ENCODE measurements around the gene SECISBP2L.

DNA sequence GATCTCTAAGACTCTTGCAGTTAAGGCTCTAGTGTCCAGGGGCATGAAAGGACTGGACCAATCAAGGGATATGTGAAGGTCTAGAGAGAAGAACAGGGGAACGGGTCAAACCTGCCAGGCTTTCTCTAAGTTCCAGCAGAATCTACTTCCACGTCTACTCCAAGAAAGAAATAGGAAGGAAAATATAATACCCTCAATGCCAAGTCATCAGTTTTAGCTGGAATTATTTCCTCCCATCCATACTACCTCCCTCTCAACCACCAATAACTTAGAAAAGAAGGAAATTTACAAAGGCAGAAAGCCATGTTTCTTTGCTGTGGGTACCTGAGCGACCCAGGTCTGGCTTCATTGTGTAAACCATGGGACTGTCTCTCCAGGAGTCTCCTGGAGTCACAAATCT is 90.3 kb downstream of the SECISBP2L start:
- TF ChIP-seq EZH2 (IDR thresholded peaks at IDR 0.05; ENCODE audit: borderline replicate concordance, low read depth, low read length, severe bottlenecking) (no peak), POLR2A (IDR thresholded peaks at IDR 0.05; ENCODE audit: low read depth, low read length) (no peak), POLR2AphosphoS5 (IDR thresholded peaks at IDR 0.05; ENCODE audit: insufficient read depth, low read depth, low read length) (no peak), JUN (IDR thresholded peaks at IDR 0.05; ENCODE audit: borderline replicate concordance, insufficient read depth, insufficient read length, low read depth) (no peak), GATA2 (IDR thresholded peaks at IDR 0.05; ENCODE audit: insufficient read depth, insufficient read length, low read depth, low read length) (no peak), MYC (IDR thresholded peaks at IDR 0.05; ENCODE audit: low read depth, low read length) (no peak)
- TF ChIP-seq, protein P1, sequence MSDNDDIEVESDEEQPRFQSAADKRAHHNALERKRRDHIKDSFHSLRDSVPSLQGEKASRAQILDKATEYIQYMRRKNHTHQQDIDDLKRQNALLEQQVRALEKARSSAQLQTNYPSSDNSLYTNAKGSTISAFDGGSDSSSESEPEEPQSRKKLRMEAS (IDR thresholded peaks at IDR 0.05; ENCODE audit: insufficient read depth, insufficient read length) = no peak
- TF ChIP-seq, protein P2, sequence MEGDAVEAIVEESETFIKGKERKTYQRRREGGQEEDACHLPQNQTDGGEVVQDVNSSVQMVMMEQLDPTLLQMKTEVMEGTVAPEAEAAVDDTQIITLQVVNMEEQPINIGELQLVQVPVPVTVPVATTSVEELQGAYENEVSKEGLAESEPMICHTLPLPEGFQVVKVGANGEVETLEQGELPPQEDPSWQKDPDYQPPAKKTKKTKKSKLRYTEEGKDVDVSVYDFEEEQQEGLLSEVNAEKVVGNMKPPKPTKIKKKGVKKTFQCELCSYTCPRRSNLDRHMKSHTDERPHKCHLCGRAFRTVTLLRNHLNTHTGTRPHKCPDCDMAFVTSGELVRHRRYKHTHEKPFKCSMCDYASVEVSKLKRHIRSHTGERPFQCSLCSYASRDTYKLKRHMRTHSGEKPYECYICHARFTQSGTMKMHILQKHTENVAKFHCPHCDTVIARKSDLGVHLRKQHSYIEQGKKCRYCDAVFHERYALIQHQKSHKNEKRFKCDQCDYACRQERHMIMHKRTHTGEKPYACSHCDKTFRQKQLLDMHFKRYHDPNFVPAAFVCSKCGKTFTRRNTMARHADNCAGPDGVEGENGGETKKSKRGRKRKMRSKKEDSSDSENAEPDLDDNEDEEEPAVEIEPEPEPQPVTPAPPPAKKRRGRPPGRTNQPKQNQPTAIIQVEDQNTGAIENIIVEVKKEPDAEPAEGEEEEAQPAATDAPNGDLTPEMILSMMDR (IDR thresholded peaks at IDR 0.05; ENCODE audit: extremely low read depth in 1 of 2, insufficient read depth in 1 of 2, low read depth in 1 of 2, low read length in 2 of 2) = no peak

Measured in endothelial cell of umbilical vein (primary cell).